B cell (primary cell): ENCODE data around the gene ZBTB17.

Source experiments
- CTCF ChIP-seq: fragments of 200-600 bp; IDR thresholded peaks from one replicate; pipeline ENCODE4 v1.8.0; 2022; ENCODE audit warnings: antibody characterized with exemption, mild to moderate bottlenecking
- EZH2 ChIP-seq: IDR thresholded peaks from 2 replicates; pipeline ENCODE4 v1.6.1; 2012; ENCODE audit warnings: borderline replicate concordance, low read depth, mild to moderate bottlenecking, moderate library complexity, low read length; ENCODE audit not compliant: insufficient read depth, poor library complexity, severe bottlenecking

DNA sequence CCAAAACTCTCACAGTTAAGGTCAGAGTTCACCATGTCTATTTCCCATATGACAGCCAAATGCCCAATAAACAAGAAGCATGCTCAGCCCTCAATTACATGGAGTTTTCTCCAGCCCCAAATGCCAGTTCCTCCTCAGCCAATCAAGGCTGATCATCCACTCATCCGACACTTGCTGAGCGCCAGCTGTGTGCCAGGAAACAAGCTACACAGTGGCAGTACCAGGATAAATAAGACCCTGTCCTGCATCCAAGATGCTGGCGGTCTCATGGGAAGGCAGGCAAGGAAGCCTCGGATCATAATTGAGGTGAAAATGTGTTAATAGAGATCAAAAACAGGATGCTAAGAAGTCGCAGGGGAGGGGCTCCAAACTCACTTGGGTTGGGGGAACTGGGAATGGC, 7.7 kb downstream of the ZBTB17 start:
- TF ChIP-seq EZH2 (no peak), CTCF (no peak)
